Measurements from ENCODE around the gene TET2.

The TET2 gene

DNA sequence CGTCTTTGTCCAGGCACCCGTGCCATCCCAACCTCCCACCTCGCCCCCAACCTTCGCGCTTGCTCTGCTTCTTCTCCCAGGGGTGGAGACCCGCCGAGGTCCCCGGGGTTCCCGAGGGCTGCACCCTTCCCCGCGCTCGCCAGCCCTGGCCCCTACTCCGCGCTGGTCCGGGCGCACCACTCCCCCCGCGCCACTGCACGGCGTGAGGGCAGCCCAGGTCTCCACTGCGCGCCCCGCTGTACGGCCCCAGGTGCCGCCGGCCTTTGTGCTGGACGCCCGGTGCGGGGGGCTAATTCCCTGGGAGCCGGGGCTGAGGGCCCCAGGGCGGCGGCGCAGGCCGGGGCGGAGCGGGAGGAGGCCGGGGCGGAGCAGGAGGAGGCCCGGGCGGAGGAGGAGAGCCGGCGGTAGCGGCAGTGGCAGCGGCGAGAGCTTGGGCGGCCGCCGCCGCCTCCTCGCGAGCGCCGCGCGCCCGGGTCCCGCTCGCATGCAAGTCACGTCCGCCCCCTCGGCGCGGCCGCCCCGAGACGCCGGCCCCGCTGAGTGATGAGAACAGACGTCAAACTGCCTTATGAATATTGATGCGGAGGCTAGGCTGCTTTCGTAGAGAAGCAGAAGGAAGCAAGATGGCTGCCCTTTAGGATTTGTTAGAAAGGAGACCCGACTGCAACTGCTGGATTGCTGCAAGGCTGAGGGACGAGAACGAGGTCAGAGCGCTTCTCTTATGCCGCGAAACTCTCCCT is at the start of gene TET2:
TET2 (plus strand) TSS at position 601 of the 740 bp plus-strand sequence. CDS start 87,067 bp downstream, outside the sequence.
- peak; percentile 85 for DNase-seq

DNA sequence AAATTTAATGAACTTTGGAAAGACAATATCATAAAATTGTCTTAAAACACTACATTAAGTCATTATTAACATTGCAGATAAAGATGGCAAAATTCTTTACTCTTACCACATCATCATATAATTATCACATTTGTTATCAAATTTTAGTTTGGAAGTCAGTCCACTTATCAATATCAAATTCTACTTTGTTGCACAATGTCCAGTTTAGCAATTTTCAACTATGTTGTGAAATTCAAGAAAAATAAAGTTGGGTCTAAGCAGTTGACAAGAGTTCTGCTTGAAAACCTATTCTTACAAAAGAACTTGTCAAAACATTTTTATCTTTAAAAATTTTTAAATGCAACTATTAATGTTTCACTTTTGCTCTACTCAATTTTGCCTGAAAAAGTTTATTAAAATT is 44.7 kb upstream of the TET2 start:
- no peak for DNase-seq

GRCh38 chr4:105106426-105106825 is 40.2 kb upstream of the TET2 start:
- no peak for DNase-seq

DNA sequence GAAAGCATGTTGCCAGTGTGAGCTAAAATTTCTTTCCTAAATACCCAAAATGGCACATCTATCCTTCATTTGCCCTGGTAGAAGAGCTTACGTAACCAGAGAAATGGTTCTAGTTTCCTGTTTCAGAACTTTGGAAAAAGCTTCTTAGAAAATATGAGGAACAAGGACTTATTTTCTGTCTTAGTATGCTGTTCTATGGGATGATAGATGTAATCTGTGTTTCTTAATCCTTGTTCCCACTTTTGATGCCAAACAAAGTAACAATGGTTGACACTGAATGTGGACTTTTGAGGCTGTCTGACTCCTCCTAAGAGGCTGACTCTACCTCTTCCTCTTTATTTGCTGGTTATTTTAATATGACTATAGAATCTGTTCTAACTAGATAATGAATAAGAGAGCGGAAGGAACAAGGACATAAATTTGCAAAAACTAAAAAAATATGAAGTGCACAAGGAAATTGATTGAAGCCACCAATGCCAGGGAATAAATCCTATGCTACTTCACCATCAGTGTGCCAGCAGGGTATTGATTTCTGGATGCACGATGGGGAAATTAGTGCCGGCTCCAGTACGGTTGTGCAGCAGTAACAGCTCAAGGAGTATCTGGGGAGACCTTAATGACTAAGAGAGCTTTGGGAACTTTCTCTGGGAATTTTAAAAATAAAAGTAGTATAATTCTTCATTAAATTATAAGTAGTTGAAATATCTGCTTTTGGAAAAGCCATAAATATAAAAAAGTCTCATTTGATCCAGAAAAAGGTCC is 39.4 kb upstream of the TET2 start:
- no peak for DNase-seq

DNA sequence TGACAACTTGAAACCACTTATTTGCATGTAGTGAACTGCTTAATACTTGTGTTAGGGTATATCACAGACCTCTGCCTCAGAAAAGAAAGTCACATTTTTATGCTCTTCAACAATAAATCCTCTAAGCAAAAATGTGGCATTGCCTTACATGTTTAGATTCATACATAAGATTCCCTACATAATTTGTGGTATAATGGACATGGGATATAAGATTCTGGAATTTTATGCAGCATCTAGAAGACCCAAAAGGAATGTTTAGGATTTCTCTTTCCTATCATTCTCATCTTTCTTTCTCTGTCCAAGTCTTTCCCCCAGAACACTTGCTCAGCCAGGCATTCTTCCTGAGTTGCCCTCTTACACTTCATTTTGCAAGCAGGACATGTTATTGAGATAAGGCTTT is 37.7 kb upstream of the TET2 start:
- no peak for DNase-seq

DNA sequence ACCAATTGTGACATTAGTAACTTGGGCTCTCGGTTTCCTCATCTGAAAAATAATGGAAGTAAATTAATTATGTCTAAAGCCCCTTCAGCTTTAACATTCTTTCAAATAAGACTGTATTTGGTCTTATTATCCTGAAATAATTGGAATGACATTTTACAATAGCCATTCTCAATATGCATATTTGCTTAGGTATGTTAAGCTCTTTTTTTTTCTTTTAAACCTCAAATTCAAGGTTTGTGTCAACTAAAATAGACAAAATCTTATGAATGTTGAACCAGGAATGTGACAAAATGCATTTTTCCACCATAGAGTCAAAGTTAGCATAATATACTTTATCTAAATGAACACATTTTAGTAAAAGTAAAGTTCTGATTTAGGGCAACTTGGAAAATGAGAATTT is 34.4 kb upstream of the TET2 start:
- DNase-seq = no peak

DNA sequence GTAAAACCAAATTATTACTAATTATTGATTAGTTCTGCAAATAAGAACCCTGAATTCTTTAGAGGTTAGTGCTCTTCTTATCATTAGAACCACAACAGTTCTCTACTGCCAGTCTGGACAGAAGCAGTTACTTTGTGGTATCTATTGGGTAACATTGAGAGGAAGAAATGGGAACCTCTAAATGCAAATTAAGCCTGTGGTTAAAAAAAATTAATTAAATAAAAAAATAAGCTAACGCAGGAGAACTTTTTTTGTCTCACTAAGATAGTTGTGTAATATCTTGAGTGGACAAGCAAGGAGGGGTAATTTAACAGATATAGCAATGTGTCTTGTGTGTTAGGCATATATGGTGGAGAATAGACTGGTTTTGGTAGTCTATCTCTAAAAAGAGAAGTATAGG is 32.9 kb upstream of the TET2 start:
- DNase-seq = no peak

DNA sequence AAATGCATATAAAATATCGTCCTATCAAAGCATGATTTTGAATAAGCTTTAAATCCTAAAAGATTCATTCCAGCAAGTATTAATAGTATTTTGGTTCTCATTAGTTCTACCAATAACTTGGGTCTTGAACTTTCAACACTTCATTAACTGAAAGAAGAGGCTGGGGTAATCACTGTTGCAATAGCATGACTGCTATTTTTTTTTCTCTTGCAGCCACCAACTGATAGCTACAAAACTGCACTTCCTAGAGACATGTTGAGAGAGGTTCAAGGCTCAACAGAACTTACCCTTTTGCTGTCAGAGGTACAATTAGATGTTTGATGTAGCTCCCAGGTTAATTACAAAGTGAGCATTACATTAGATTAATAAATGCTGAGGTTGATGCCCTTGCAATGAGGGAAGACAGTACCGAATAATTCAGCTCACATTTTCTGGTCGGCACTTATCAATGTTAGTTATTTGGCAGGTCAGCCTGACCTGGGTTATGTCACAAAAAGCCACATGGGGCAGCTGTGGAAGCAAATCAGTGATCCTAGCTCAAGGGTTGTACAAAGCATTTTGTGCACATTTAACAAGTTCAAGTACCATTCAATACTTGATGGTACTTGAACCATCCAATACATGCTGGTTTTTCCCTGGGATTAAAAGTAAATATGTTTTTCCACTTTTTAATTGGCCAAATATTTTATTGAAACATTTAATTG is 29.9 kb upstream of the TET2 start:
- no peak for DNase-seq

GRCh38 chr4:105119356-105119755 is 27.3 kb upstream of the TET2 start:
- DNase-seq = no peak

GRCh38 chr4:105120626-105121025 is 26.1 kb upstream of the TET2 start:
- DNase-seq = no peak

DNA sequence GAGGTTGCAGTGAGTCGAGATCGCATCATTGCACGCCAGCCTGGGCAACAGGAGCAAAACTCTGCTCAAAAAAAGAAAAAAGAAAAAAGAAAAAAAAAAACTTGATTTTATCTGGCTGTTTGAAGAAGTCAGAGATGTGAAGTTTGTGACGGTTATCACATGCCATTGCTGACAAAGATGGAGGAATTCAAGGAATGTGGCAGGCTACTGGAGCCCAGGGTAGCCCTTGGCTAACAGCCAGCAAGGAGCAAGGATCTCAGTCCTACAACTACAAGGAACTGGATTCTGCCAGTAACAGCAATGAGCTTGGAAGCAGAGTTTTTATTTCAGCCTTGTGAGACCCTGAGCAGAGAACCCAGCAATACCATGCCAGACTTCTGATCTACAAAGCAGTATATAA is 24.3 kb upstream of the TET2 start:
- no peak for DNase-seq

DNA sequence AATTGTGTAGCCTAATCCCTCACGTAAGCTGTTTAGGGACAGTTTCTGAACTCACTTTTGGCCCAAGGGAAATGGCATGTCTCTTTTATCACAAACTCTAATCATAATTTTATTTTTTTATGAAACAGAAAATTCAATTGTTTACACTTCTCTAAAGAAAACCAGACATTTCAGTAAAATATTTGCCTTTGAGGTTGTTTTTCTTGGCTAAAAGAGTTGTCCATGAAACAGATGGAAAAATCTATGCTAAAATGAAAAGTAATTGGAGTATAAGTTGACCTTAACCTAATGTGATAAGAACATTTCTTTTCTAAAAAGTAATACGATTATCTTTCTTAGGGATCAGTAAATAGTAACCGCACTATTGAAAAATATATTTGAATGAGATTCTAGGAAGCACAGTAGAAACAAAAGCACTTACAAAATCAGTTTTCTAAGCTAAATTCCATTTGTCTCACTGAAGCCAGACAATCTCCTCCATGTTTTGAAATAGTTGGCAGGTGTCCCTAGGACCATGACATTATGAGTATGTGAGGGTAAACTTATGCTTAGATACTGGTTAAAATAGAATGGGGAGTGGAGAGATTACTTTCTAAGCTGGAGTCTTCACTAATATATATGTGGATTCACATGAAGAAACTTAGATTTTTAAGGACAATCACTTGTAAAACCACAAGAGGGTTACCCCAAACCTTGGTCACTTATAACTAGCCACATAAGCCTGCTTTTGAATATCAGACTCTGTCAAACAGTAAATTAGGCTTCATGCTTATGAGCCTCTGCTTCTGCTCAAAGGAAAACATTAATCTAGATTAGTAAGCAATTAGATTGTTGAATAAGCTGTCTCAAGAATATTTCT is 20.1 kb upstream of the TET2 start:
- no peak for DNase-seq

DNA sequence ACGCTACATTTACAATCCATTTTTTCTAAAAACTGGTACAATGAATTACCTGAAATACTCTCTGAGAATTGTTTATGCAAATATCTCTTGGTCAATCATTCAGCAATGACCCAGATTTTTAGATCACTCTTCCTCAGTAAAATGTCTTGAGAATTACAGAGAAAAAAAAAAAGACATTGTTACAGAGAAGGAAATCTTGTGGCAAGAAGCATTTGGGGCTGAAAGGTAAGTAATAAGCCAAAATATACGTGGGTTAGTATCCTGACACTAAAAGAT is 19.6 kb upstream of the TET2 start:
- DNase-seq = no peak

DNA sequence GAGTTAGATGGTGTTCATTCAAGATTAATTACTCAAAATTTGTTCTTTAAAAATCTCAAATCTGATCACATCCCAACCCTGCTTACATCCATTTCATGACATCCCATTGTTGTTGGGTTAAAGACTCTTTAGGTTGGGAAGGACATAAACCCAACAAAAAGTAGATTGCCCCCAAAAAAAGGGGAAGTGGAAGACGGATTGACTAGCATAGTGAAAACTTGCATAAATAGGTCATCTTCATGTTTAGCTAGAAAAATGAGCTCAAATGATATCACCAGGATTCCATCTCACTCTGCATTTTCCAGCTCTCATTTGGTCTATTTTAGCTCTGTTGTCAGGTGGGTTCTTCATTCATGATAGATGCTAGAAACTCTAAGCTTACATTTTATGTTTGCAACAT is 18.5 kb upstream of the TET2 start:
- DNase-seq = no peak

DNA sequence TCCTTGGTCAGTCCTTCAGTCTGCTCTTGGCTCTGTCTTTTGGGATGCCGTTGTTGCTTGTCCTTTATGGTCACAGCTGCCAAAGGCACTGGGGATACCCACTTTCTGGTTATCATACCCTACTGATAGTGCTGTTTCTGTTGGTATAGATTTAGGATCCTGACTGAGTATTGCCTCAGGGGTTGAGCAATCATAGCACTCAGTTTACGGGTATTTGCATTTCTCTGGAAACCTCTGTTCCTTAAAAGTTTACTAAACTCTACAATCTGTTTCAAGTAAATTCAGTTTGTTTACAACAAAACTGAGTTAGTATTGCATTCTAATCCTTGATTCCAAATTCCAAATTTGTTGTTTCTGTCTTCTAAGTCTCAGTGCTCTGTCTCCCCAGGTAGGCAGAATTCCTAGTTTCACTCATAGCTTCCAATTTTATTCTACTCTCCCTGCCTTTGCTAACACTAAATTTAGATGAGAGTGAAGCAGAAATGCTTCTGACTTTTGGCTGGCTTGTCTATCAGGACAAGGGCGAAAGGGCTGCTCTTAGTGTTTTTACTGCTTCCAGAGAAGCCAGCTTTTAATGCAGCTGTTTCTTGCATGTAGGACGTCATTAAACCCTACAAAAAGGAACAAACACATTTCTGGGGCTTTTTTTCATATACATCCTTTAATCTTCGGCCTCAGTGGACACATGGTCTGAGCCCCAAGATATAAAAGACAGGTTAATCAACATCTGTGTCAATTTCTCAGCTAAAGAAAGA is 17.2 kb upstream of the TET2 start:
- no peak for DNase-seq

DNA sequence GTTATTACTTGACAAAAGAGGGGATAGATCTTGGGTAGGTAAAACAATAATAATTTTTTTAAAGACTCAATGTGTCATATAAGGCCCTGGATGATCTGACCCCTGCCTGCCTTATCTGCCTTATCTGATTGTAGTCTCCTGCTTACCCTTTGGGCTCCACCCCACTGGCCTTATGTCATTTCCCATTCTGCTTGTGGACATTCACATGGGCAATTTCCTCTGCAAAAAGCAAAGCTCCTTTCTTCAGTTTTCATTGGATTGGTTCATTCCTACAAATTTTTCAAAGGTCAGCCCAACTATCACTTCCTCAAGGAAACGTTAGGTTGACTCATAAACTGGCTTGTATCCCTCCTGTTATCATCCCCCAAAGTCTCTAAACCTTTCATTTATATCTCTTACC is 15.7 kb upstream of the TET2 start:
- DNase-seq = no peak

DNA sequence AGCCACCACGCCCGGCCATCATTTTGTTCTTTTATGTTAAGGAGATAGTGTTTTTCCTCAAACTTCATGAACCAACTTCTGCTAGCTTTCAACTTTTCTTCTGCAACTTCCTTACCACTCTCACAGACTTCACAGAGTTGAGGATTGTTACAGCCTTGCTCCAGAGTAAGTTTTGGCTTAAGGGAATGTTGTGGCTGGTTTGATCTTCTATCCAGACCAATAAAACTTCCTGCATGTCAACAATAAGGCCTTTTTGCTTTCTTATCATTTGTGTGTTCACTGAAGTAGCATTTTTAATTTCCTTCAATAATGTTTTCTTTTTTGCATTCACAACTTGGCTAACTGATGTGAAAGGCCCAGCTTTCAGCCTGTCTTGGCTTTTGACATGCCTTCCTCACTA is 12.7 kb upstream of the TET2 start:
- DNase-seq = no peak

- DNase-seq = no peak
These were observed 10.9 kb upstream of the TET2 start for GRCh38 chr4:105135785-105136184.

- no peak for DNase-seq
These were observed 9.4 kb upstream of the TET2 start for GRCh38 chr4:105137121-105137875.

GRCh38 chr4:105139646-105140045 is 7.0 kb upstream of the TET2 start:
- DNase-seq = no peak

- DNase-seq = no peak
These were observed 5.8 kb upstream of the TET2 start for GRCh38 chr4:105140684-105141490.
